ENCODE measurements around the gene ZMIZ2.

ZMIZ2 gene

DNA sequence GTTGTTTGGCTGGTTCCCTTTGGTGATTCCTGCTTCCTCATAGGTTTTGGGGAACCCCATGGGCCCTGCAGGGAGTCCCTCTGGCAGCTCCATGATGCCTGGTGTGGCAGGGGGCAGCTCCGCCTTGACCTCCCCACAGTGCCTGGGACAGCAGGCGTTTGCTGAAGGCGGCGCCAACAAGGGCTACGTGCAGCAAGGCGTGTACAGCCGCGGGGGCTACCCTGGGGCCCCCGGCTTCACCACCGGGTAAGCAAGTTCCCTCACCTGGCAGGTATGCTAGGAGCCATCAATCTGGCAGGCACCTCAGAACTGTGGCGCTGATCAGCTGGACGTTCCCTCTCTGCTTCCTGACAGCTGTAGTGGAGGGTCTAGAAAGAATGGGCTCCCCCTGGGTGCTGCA, 8.3 kb downstream of the ZMIZ2 start:
- no peak for DNase-seq

DNA sequence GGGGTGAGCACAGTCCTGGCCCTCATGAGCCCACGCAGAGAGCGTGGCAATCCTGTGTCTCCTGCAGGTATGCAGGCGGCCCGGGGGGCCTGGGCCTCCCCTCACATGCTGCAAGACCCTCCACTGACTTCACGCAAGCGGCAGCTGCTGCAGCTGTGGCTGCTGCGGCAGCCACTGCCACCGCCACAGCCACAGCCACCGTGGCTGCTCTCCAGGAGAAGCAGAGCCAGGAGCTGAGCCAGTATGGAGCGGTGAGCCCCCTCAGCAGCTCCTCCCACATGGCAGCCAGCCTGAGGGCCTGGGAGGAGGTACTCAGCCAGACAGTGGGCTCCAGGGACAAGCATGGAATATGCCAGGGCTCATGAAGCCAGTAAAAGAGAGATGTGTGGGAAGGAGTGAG, 8.7 kb downstream of the ZMIZ2 start:
- DNase-seq: no peak

- DNase-seq: no peak
Observed at GRCh38 chr7:44757739-44758138, 9.1 kb downstream of the ZMIZ2 start.

GRCh38 chr7:44759246-44759645, 10.6 kb downstream of the ZMIZ2 start:
- no peak for DNase-seq

DNA sequence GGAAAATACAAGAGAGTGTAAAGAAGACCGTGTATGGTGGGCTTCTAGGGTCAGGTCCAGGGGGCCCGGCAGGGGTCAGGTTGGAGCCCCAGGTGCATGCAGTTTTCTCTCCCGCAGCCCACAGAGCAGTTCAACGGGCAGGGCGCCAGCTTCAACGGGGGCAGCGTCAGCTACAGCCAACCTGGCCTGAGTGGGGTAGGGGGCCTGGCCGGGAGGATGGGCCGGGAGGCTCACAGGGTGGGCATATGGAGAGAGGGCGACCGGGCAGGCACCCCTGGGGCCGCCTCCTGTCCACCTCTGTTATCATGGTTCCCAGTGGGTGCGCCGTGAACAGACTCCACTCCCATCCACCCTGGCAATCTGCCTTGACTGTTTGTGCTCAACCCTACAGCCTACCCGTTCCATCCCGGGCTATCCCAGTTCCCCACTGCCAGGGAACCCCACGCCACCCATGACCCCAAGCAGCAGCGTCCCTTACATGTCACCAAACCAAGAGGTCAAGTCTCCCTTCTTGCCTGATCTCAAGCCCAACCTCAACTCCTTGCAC, 11.5 kb downstream of the ZMIZ2 start:
- no peak for DNase-seq

DNA sequence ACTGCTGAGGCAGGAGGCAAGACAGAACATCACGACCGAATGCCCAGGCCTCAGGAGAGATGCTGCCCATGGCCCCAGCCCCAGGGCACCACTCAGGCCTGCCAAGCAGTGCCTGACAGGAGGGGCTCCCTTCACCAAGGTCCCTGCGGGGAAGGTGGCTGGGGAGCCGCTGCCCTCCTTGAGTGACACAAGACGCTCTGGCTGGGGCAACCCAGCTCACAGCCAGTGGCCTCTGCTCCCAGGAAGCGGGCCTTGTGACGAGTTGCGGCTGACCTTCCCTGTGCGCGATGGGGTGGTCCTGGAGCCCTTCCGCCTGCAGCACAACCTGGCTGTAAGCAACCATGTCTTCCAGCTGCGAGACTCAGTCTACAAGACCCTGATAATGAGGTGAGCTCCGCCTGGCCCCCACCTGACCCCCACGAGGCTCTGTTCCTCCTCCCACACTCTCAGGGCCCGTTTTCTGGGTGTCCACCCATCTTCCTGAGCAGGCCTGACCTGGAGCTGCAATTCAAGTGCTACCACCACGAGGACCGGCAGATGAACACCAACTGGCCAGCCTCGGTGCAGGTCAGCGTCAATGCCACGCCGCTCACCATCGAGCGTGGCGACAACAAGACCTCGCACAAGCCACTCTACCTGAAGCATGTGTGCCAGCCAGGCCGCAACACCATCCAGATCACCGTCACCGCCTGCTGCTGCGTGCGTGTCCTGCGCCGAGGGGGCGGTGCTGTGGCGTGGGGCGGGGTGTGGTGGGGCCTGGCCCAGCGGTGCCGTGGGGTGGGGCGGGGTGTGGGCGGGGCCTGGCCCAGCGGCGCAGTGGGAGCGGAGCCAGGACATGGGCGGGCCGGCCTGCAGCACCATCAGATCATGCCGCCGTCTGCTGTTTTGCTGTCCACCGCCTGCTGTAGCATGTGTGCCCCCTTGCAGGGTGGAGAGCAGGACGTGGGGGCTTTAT, 12.8 kb downstream of the ZMIZ2 start:
- no peak for DNase-seq

- DNase-seq: no peak
Observed at GRCh38 chr7:44762300-44762699, 13.7 kb downstream of the ZMIZ2 start.

- no peak for DNase-seq
Observed at GRCh38 chr7:44762726-44763522, 14.3 kb downstream of the ZMIZ2 start.

DNA sequence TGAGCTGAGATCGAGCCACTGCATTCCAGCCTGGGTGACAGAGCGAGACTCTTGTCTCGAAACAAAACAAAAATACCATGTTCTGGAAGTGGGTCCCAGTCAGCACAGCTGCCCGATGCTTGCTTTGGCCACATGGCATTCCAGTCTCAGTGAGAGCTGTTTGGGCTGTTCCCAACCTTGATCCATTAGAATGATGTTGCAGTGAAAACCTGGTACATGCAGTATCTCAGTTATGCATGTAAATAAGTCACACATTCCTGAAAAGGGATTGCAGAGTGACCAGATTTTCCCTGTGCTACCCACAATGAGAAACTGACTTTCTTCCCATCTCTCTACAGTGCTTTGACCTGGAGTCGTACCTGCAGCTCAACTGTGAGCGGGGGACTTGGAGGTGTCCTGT, 15.4 kb downstream of the ZMIZ2 start:
- no peak for DNase-seq

DNA sequence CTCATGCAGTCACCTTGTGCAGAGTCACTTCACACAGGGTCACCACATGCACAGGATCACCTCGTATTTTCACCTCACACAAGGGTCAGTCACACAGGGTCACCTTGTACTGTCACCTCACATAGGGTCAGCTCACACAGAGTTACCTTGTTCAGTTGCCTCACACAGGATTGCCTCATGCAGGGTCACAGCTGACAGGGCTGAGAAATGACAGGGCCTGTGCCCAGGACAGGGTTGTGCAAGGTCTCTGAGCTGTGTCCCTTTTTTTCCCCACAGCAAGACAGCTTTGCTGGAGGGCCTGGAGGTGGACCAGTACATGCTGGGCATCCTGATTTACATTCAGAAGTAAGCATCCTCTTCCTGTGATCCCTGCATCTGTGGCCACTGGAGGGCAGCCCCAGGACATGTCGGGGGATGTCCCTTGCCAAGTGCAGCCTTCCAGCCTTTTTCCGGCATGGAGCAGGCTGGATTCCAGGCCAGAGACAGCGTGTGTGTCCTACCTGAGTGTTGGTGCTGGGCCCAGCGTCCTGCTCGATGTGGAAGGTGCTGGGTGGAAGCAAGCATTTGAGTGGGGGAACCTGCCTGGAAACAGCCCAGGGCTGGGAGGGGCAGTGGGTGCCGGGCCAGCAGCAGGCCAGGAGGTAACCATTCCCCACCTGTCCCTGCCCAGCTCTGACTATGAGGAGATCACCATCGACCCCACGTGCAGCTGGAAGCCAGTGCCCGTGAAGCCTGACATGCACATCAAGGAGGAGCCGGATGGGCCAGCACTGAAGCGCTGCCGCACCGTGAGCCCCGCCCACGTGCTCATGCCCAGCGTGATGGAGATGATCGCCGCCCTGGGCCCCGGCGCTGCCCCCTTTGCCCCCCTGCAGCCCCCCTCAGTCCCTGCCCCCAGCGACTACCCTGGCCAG, 16.3 kb downstream of the ZMIZ2 start:
- no peak for DNase-seq

- DNase-seq: no peak
Observed at GRCh38 chr7:44765579-44766415, 17.1 kb downstream of the ZMIZ2 start.

GRCh38 chr7:44766416-44766801, 17.8 kb downstream of the ZMIZ2 start:
- DNase-seq: no peak

- no peak for DNase-seq
Observed at GRCh38 chr7:44767134-44767911, 18.7 kb downstream of the ZMIZ2 start.

GRCh38 chr7:44767912-44768627, 19.4 kb downstream of the ZMIZ2 start:
- DNase-seq: no peak

GRCh38 chr7:44768628-44769371, 20.2 kb downstream of the ZMIZ2 start:
- DNase-seq: no peak

- DNase-seq: no peak
Observed at GRCh38 chr7:44769376-44769775, 20.7 kb downstream of the ZMIZ2 start.

DNA sequence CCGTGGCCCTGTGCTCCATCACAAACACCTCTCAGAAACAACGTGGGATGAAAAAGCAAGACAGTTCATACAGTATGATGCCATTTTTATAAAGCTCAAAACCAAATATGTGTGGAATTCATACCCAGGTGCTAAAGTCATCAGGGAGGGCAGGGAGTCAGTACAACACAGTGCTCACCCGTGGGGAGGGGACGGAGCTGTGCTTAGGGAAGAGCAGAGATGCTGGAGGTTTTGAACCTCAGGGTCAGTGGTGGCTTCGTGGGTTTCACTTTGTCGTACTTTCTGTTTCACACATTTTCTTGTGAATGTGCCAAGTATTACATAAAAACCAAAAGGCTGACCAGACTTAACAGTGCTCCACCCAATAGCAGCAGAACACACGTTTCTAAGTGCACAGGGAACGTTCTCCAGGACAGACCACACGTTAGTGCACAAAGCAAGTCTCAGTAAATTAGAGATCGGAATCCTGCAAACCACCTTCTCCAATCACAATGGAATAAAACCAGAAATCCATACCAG, 21.2 kb downstream of the ZMIZ2 start:
- DNase-seq: no peak

DNA sequence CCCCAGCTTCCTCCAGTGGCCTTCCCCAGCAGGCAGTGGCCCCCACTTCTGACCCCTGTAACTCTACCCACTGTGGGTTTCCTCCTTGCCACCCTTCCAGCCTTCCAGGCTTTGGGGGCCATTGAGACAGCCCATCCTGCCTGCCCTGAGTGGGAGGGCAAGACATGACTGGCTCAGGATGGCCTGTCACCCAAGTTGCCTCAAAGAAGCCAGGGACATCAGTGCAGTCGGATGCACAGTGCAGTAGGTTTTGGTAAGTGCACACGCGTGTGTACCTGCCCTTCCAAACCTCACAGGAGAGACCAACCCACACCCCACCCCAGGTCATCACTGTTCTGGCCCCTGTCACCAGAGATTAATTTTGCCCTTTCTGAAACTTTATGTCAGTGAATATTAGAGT, 22.7 kb downstream of the ZMIZ2 start:
- DNase-seq: no peak

GRCh38 chr7:44772440-44772839, 23.8 kb downstream of the ZMIZ2 start:
- no peak for DNase-seq
